Gastroesophageal sphincter (tissue), 3 donors: ENCODE data around the gene TMTC1.

Source experiments
- POLR2A ChIP-seq, 2 donors: fragments of 450-650 bp; IDR thresholded peaks; one replicate each; pipeline ENCODE4 v1.6.1; 2017; ENCODE audit warnings: antibody characterized with exemption in 2 of 2, mild to moderate bottlenecking in 2 of 2, moderate library complexity in 1 of 2
- TF ChIP-seq, protein P1 (sequence below), 4 experiments: fragments of 200-600 bp in 2 of 4; fragments of 450-650 bp in 2 of 4; sonication (generic) in 1 of 4; IDR thresholded peaks; one replicate each; pipeline ENCODE4 v1.5.1; 2017 to 2019; ENCODE audit warnings: antibody characterized with exemption in 4 of 4, mild to moderate bottlenecking in 2 of 4, moderate library complexity in 2 of 4

- TF ChIP-seq, protein P1, sequence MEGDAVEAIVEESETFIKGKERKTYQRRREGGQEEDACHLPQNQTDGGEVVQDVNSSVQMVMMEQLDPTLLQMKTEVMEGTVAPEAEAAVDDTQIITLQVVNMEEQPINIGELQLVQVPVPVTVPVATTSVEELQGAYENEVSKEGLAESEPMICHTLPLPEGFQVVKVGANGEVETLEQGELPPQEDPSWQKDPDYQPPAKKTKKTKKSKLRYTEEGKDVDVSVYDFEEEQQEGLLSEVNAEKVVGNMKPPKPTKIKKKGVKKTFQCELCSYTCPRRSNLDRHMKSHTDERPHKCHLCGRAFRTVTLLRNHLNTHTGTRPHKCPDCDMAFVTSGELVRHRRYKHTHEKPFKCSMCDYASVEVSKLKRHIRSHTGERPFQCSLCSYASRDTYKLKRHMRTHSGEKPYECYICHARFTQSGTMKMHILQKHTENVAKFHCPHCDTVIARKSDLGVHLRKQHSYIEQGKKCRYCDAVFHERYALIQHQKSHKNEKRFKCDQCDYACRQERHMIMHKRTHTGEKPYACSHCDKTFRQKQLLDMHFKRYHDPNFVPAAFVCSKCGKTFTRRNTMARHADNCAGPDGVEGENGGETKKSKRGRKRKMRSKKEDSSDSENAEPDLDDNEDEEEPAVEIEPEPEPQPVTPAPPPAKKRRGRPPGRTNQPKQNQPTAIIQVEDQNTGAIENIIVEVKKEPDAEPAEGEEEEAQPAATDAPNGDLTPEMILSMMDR (IDR thresholded peaks at IDR 0.05): no peak
- no peak for TF ChIP-seq POLR2A (IDR thresholded peaks at IDR 0.05)
These were observed 139.1 kb downstream of the TMTC1 start for GRCh38 chr12:29644536-29645162.
